ENCODE data around the gene NAPG. TPM values are rescaled to one million over a fixed set of nuclear protein-coding genes. Genes with fewer than 3 reads are reported as not detected.
"Not testable (repeated sequence)": the region's sequence is repeated elsewhere in the genome, so short reads cannot be mapped to it uniquely, and the experiment has no call there.

The NAPG gene
- total and polyA plus RNA-seq, 10 donors, result 8.9 to 44.8 (median 31.4) TPM

DNA sequence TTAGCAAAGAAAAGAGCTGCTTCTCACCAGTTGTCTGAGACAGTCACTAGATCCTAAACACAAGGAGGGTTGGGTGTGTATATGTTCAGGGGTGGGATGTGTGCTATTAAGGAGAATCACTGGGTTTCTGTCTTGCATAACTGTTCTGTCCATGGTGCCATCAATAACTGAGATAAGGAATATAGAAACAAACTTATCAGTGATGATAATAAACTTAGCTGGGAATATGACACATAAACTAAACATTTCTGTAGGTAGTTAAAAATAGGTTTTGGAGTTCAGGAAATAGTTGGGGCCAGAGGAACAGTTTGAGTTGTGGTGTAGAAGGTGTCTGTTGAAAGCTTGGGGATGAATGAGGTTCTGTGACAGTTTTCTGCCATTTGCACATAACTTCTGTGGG is 17.4 kb downstream of the NAPG start:
- DNase-seq, result no peak
- TF ChIP-seq, protein P1, sequence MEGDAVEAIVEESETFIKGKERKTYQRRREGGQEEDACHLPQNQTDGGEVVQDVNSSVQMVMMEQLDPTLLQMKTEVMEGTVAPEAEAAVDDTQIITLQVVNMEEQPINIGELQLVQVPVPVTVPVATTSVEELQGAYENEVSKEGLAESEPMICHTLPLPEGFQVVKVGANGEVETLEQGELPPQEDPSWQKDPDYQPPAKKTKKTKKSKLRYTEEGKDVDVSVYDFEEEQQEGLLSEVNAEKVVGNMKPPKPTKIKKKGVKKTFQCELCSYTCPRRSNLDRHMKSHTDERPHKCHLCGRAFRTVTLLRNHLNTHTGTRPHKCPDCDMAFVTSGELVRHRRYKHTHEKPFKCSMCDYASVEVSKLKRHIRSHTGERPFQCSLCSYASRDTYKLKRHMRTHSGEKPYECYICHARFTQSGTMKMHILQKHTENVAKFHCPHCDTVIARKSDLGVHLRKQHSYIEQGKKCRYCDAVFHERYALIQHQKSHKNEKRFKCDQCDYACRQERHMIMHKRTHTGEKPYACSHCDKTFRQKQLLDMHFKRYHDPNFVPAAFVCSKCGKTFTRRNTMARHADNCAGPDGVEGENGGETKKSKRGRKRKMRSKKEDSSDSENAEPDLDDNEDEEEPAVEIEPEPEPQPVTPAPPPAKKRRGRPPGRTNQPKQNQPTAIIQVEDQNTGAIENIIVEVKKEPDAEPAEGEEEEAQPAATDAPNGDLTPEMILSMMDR (IDR thresholded peaks at IDR 0.05 in 8 of 11, conservative IDR thresholded peaks at IDR 0.05 in 3 of 11), result no peak
- TF ChIP-seq POLR2AphosphoS5 (IDR thresholded peaks at IDR 0.05) (no peak), POLR2A (IDR thresholded peaks at IDR 0.05) (no peak)
- no peak overlapping the region for H3K27ac ChIP-seq
- intact Hi-C loops (cut with DNase I; ENCODE audit: low total_unique reads), result no loop called here
- H3K4me1 ChIP-seq, result no peaks in the 10 kb centered on the region
- H3K36me3 ChIP-seq, result peaks cover 5 to 100% (median 83%) of the 10 kb centered on the region in 6 donors
- H3K27me3 ChIP-seq (replicated peaks in 1 of 7), result no peaks in the 10 kb centered on the region
- no peak overlapping the region for H3K4me3 ChIP-seq
- H3K9me3 ChIP-seq, result no peaks in the 10 kb centered on the region

DNA sequence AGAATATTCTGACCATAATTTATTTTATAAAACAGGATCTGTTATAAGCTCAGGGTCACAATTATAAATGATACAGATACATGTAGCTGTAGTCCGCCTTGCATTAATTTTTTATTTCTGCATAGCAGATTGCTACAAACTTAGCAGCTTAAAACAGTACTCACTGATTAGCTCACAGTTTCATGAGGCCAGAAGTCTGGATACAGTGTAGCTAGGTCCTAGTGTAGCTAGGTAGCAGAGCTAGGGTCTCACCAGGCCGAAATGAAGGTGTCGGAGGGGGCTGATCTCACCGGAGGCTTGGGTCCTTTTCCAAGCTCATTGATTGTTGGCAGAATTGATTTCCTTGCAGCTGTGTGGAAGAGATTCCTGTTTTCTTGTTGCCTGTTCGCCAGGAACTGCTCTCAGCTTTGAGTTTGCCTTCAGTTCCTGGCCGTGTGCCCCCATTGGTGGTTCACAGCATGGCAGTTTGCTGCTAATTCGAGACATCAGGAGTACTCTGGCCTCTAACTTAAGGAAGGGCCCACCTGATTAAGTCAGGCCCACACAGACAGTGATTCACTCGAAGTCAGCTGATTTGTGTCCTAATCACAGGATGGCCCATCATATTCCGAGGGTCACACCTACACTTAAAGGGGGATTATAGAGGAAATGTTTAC is 18.4 kb downstream of the NAPG start:
- Histone ChIP-seq H3K27ac (no peak overlapping the region), H3K27me3 (replicated peaks in 1 of 7) (no peaks in the 10 kb centered on the region), H3K4me1 (no peaks in the 10 kb centered on the region), H3K9me3 (no peaks in the 10 kb centered on the region), H3K4me3 (no peak overlapping the region), H3K36me3 (peaks cover 8 to 100% (median 84%) of the 10 kb centered on the region in 6 donors)
- 89 to 97% (median 95%) methylated on average over 9 of the region's 9 CpGs for WGBS, 5 donors
- no peak for DNase-seq
- TF ChIP-seq, protein P1 (IDR thresholded peaks at IDR 0.05 in 8 of 11, conservative IDR thresholded peaks at IDR 0.05 in 3 of 11), result no peak
- TF ChIP-seq POLR2A (IDR thresholded peaks at IDR 0.05) (no peak), POLR2AphosphoS5 (IDR thresholded peaks at IDR 0.05) (no peak)
- intact Hi-C loops (cut with DNase I; ENCODE audit: low total_unique reads), result no loop called here

DNA sequence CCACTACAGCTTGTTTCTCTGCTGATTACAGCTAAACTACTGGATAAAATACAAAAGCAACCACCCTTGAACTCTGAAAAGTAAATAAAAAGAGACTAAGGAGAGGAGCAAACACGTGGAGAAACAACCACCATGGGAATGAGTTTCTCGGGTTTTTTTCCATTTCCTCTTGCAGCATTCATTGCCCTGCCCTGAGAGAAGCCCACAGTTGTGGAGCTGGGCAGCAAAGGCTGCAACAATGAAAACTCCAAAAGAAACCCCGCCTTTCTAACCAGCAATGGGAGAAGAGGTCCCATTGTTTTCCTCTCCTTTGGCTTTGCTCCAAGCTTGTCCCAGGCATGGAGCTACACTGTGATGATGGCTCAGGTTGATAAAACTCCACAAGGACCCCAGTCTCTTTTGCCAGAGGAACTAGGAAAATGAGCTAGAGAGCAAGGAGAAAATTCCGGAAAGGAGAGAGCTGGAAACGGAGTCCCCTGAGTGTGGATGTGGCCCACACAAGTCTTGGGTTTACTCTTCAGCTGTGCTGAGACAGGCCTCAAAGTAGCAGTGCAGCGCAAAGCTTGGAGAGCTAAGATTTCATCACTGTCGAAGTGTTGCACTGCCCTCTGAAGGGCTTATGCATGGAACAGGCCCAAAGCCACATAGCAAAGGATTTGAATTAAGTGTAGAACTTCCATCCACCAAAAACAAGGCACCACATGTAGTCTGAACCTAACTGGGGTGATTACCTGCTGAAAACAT is 20.9 kb downstream of the NAPG start:
- TF ChIP-seq, protein P1 (IDR thresholded peaks at IDR 0.05 in 8 of 11, conservative IDR thresholded peaks at IDR 0.05 in 3 of 11), result no peak
- TF ChIP-seq POLR2AphosphoS5 (IDR thresholded peaks at IDR 0.05), result no peak
- TF ChIP-seq POLR2A (IDR thresholded peaks at IDR 0.05), result no peak
- Histone ChIP-seq H3K4me1 (no peaks in the 10 kb centered on the region), H3K36me3 (peaks cover 18 to 100% (median 86%) of the 10 kb centered on the region in 6 donors), H3K9me3 (no peaks in the 10 kb centered on the region), H3K27me3 (replicated peaks in 1 of 7) (no peaks in the 10 kb centered on the region), H3K4me3 (no peak overlapping the region), H3K27ac (no peak overlapping the region)
- WGBS, 5 donors, result 76 to 88% (median 79%) methylated on average over 7 of the region's 7 CpGs
- DNase-seq, result no peak
- intact Hi-C loops (cut with DNase I; ENCODE audit: low total_unique reads), result no loop called here

DNA sequence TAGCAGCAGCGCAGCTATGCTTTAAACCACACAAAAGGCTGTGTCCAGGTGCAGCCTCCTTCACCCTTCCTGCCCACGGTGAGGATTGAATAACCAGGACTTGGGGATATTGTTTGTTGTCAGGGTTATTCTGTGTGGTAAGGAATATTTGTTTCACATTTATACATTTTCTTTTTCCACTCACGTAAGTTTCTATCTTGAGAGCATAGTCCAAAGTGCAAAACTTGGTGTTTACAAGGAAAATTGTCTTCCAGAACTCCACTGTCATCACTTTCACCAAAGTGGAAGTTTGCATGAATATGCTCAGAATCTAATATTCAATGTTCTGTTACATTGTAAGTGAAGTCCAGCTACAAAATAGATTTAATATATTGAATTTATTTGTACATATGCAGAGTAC is 26.4 kb downstream of the NAPG start:
- no peak for DNase-seq
- H3K36me3 ChIP-seq, result peaks cover 26 to 100% (median 90%) of the 10 kb centered on the region in 6 donors
- no peaks in the 10 kb centered on the region for H3K27me3 ChIP-seq (replicated peaks in 1 of 7)
- WGBS, 5 donors, result 95 to 97% (median 96%) methylated on average over 3 of the region's 3 CpGs
- H3K4me1 ChIP-seq, result no peaks in the 10 kb centered on the region
- no peak overlapping the region for H3K27ac ChIP-seq
- intact Hi-C loops (cut with DNase I; ENCODE audit: low total_unique reads), result loop anchor here (10.0 kb wide), 1 partner anchor 1003 kb away; no protein-coding TSS in a partner anchor
- no peak overlapping the region for H3K4me3 ChIP-seq
- no peaks in the 10 kb centered on the region for H3K9me3 ChIP-seq
- TF ChIP-seq POLR2A (IDR thresholded peaks at IDR 0.05), result no peak
- TF ChIP-seq POLR2AphosphoS5 (IDR thresholded peaks at IDR 0.05), result no peak
- TF ChIP-seq, protein P1 (IDR thresholded peaks at IDR 0.05 in 8 of 11, conservative IDR thresholded peaks at IDR 0.05 in 3 of 11), result no peak

DNA sequence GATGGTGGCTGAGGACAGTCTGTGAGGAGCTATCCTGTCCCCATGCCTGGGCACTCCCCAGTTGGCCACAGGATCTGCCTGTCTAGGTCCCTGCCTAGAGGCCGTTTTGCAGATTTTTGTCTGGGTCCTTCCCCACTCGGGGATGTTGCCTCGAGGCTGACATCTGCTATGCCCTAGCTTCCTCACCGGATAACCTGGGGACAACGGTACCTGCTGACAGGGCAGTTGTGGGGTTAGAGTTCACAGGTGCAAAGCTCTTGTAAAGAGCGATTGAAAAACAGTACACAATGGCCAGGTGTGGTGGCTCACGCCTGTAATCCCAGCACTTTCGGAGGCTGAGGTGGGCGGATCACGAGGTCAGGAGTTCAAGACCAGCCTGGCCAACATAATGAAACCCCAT is 30.4 kb downstream of the NAPG start:
- intact Hi-C loops (cut with DNase I; ENCODE audit: low total_unique reads), result loop anchor here (10.0 kb wide), 1 partner anchor 999 kb away; no protein-coding TSS in a partner anchor
- DNase-seq, result peak; percentile 27
- H3K9me3 ChIP-seq; H3K4me3 ChIP-seq; H3K27me3 ChIP-seq (replicated peaks in 1 of 7); H3K27ac ChIP-seq: not testable (repeated sequence)
- Histone ChIP-seq H3K4me1 (peaks cover 0 to 13% (median 11%) of the 10 kb centered on the region in 6 donors), H3K36me3 (peaks cover 11 to 77% (median 53%) of the 10 kb centered on the region in 6 donors)
- 90 to 98% (median 97%) methylated on average over 10 of the region's 10 CpGs for WGBS, 5 donors

Measured in spleen (tissue), 11 donors.